Trophoblast cell (in vitro differentiated cells and primary cell): Measurements from ENCODE around the gene C9orf57.

ENCODE experiments used
- DNase-seq, 2 donors: peaks; one replicate each; pipeline ENCODE4 v3.0.0-alpha.2; 2016
- H2AFZ ChIP-seq: 2 replicates; pipeline ENCODE4 v1.6.1; 2013; ENCODE audit warnings: low read length, moderate library complexity, mild to moderate bottlenecking; ENCODE audit not compliant: insufficient read depth, poor library complexity
- H2AK5ac ChIP-seq: 2 replicates; pipeline ENCODE4 v1.6.1; 2013; ENCODE audit warnings: mild to moderate bottlenecking, low read length
- H2BK120ac ChIP-seq: 2 replicates; pipeline ENCODE4 v1.6.1; 2013; ENCODE audit warnings: low read length, mild to moderate bottlenecking, moderate library complexity; ENCODE audit not compliant: insufficient read depth, poor library complexity
- H2BK12ac ChIP-seq: 2 replicates; pipeline ENCODE4 v1.6.1; 2013; ENCODE audit warnings: mild to moderate bottlenecking, low read length, moderate library complexity
- H2BK5ac ChIP-seq: 2 replicates; pipeline ENCODE4 v1.6.1; 2013; ENCODE audit warnings: low read length, low read depth, moderate library complexity, mild to moderate bottlenecking; ENCODE audit not compliant: poor library complexity
- H3K14ac ChIP-seq: 2 replicates; pipeline ENCODE4 v1.6.1; 2013; ENCODE audit warnings: mild to moderate bottlenecking, low read length
- H3K18ac ChIP-seq: 2 replicates; pipeline ENCODE4 v1.6.1; 2013; ENCODE audit warnings: mild to moderate bottlenecking, low read length
- H3K23ac ChIP-seq: 2 replicates; pipeline ENCODE4 v1.6.1; 2013; ENCODE audit warnings: low read length
- H3K27ac ChIP-seq: 2 replicates; pipeline ENCODE4 v1.5.1; 2013; ENCODE audit warnings: low read depth, mild to moderate bottlenecking, inconsistent platforms, low read length, moderate library complexity
- H3K27me3 ChIP-seq: 2 replicates; pipeline ENCODE4 v1.6.1; 2013; ENCODE audit warnings: inconsistent platforms, mild to moderate bottlenecking, low read length, moderate library complexity; ENCODE audit not compliant: insufficient read depth
- H3K36me3 ChIP-seq, 2 experiments: 1 replicate in 1 of 2; 2 replicates in 1 of 2; pipeline ENCODE4 v1.6.1; 2013; ENCODE audit warnings: low read length in 2 of 2, mild to moderate bottlenecking in 2 of 2, moderate library complexity in 1 of 2; ENCODE audit not compliant: insufficient read depth in 2 of 2, control insufficient read depth in 1 of 2
- H3K4ac ChIP-seq: 2 replicates; pipeline ENCODE4 v1.6.1; 2013; ENCODE audit warnings: low read depth, mild to moderate bottlenecking, low read length, moderate library complexity
- H3K4me1 ChIP-seq, 2 experiments: 1 replicate in 1 of 2; 2 replicates in 1 of 2; pipeline ENCODE4 v1.6.1; 2013; ENCODE audit warnings: low read length in 2 of 2, mild to moderate bottlenecking in 2 of 2, moderate library complexity in 1 of 2; ENCODE audit not compliant: insufficient read depth in 2 of 2, control insufficient read depth in 1 of 2
- H3K4me2 ChIP-seq: 2 replicates; pipeline ENCODE4 v1.6.1; 2013; ENCODE audit warnings: inconsistent platforms, mild to moderate bottlenecking, low read length, moderate library complexity
- H3K4me3 ChIP-seq: 2 replicates; pipeline ENCODE4 v1.5.1; 2013; ENCODE audit warnings: mild to moderate bottlenecking, low read depth, low read length, inconsistent platforms
- H3K79me1 ChIP-seq: one replicate; pipeline ENCODE4 v1.6.1; 2013; ENCODE audit warnings: low read length
- H3K79me2 ChIP-seq: 2 replicates; pipeline ENCODE4 v1.6.1; 2013; ENCODE audit warnings: low read length, mild to moderate bottlenecking; ENCODE audit not compliant: control insufficient read depth, insufficient read depth, poor library complexity
- H3K9ac ChIP-seq: 2 replicates; pipeline ENCODE4 v1.6.1; 2013; ENCODE audit warnings: mild to moderate bottlenecking, low read length
- H3K9me3 ChIP-seq: 2 replicates; pipeline ENCODE4 v1.6.1; 2013; ENCODE audit warnings: low read depth, mild to moderate bottlenecking, control low read depth, inconsistent platforms, low read length; ENCODE audit not compliant: insufficient read depth
- H4K12ac ChIP-seq: 2 replicates; pipeline ENCODE4 v1.6.1; 2013; ENCODE audit warnings: low read depth, mild to moderate bottlenecking, low read length, moderate library complexity
- H4K8ac ChIP-seq: 2 replicates; pipeline ENCODE4 v1.6.1; 2013; ENCODE audit warnings: low read depth, mild to moderate bottlenecking, low read length, moderate library complexity
- H4K91ac ChIP-seq: one replicate; pipeline ENCODE4 v1.6.1; 2013; ENCODE audit warnings: low read depth, mild to moderate bottlenecking, low read length, moderate library complexity
- WGBS: extraction: QIAGEN DNeasy Blood & Tissue Kit; methylation state at CpG from one replicate; pipeline ENCODE4 v1.1.7; 2013; ENCODE audit warnings: missing lambda C conversion rate; ENCODE audit not compliant: insufficient read length, insufficient coverage; ENCODE audit errors: extremely low coverage; 5-methylcytosine and 5-hydroxymethylcytosine counted together

C9orf57 gene

GRCh38 chr9:72052122-72052521, 8.3 kb downstream of the C9orf57 start:
- Histone ChIP-seq H3K4ac (no peak overlapping the region), H2BK5ac (no peak overlapping the region), H3K4me3 (no peak overlapping the region), H3K9ac (no peak overlapping the region), H3K14ac (no peak overlapping the region), H2AFZ (no peak overlapping the region), H3K4me1 (no peaks in the 10 kb centered on the region), H3K36me3 (no peaks in the 10 kb centered on the region), H3K27ac (no peak overlapping the region), H4K12ac (no peak overlapping the region), H3K79me2 (no peaks in the 10 kb centered on the region), H3K27me3 (no peaks in the 10 kb centered on the region), H2BK120ac (no peak overlapping the region), H3K79me1 (no peaks in the 10 kb centered on the region), H3K23ac (no peak overlapping the region), H3K9me3 (peaks cover 2% of the 10 kb centered on the region), H4K8ac (no peak overlapping the region), H4K91ac (no peak overlapping the region), H2AK5ac (no peak overlapping the region), H2BK12ac (no peak overlapping the region), H3K4me2 (no peak overlapping the region), H3K18ac (no peak overlapping the region)
- peak; percentile 46 to 60 for DNase-seq
- no CpG with 5 or more reads among the region's 3 CpGs for WGBS

GRCh38 chr9:72048850-72049249, 11.6 kb downstream of the C9orf57 start:
- Histone ChIP-seq H3K9me3 (peaks cover 4% of the 10 kb centered on the region), H3K18ac (no peak overlapping the region)

DNA sequence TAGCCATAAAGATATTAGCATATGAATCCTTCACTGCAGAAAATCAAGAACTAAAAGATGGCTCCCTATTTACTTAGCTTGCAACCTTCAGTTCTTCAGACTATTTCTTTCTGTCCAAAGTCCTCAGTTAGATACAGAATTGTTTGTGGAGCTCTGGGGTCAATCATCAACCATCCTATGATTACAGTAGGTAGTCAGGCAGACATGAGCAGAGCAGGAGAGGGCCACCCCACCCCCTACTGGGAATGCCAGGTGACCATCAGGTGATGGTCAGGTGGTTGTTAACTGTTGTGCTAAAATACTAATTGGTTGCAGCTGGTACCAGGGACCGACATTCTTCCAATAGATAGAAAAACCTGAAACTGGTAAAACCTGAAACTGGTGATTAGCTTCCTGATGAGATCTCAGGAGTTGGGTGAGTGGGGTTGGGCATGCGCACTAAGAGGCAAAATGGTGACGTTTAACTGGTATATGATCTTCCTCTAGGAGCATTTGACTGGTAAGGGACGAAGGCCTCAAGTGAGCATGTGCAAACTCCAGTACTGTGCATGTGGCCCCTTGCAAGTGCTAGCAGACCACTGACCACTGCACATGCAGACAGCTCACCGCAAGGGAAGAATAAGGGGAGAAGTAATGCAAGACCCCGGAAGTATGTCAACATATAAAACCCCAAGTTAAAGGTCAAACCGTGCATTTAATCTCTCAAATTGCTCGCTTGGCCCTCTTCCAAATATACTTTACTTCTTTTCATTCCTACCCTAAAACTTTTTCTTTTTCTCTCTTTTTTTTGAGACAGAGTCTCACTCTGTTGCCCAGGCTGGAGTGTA, 13.6 kb downstream of the C9orf57 start:
- Histone ChIP-seq H3K4me1 (no peaks in the 10 kb centered on the region), H3K4me2 (no peak overlapping the region), H3K4me3 (no peak overlapping the region), H3K79me2 (no peaks in the 10 kb centered on the region), H3K9me3 (peaks cover 4% of the 10 kb centered on the region), H3K14ac (no peak overlapping the region), H3K23ac (no peak overlapping the region), H4K91ac (no peak overlapping the region), H3K9ac (peak overlapping the region; percentile 21), H3K18ac (no peak overlapping the region), H2AFZ (no peak overlapping the region), H3K79me1 (no peaks in the 10 kb centered on the region), H2BK12ac (no peak overlapping the region), H2BK5ac (no peak overlapping the region), H2AK5ac (no peak overlapping the region), H3K27me3 (no peaks in the 10 kb centered on the region), H4K12ac (no peak overlapping the region), H2BK120ac (no peak overlapping the region), H3K27ac (no peak overlapping the region), H3K4ac (no peak overlapping the region), H4K8ac (no peak overlapping the region), H3K36me3 (no peaks in the 10 kb centered on the region)
- WGBS, result 84% methylated on average over 1 of the region's 8 CpGs
- DNase-seq, result peak in 1 of 2 donors; percentile 67

More at GRCh38 chr9:72048850-72049249, 11.6 kb downstream of the C9orf57 start:
- H3K36me3 ChIP-seq, result no peaks in the 10 kb centered on the region
- no peak overlapping the region for H3K27ac ChIP-seq
- no peak overlapping the region for H3K4ac ChIP-seq
- H3K23ac ChIP-seq, result no peak overlapping the region
- no peaks in the 10 kb centered on the region for H3K4me1 ChIP-seq
- H2BK12ac ChIP-seq, result no peak overlapping the region
- no peak overlapping the region for H3K9ac ChIP-seq
- H3K4me3 ChIP-seq, result no peak overlapping the region
- no peak overlapping the region for H2BK120ac ChIP-seq
- H2AK5ac ChIP-seq, result no peak overlapping the region
- H4K91ac ChIP-seq, result no peak overlapping the region
- H3K79me1 ChIP-seq, result no peaks in the 10 kb centered on the region
- no peak overlapping the region for H3K4me2 ChIP-seq
- H4K8ac ChIP-seq, result no peak overlapping the region
- no peak overlapping the region for H2AFZ ChIP-seq
- WGBS, result no CpG with 5 or more reads among the region's 10 CpGs
- no peak for DNase-seq
- no peaks in the 10 kb centered on the region for H3K79me2 ChIP-seq
- H3K14ac ChIP-seq, result no peak overlapping the region
- H3K27me3 ChIP-seq, result no peaks in the 10 kb centered on the region
- H2BK5ac ChIP-seq, result no peak overlapping the region
- no peak overlapping the region for H4K12ac ChIP-seq

GRCh38 chr9:72044095-72044494, 16.3 kb downstream of the C9orf57 start:
- no CpG with 5 or more reads among the region's 4 CpGs for WGBS
- Histone ChIP-seq H3K27me3 (no peaks in the 10 kb centered on the region), H2BK12ac (no peak overlapping the region), H4K12ac (no peak overlapping the region), H2AK5ac (no peak overlapping the region), H2BK5ac (no peak overlapping the region), H3K27ac (no peak overlapping the region), H3K4ac (no peak overlapping the region), H3K4me1 (no peaks in the 10 kb centered on the region), H3K36me3 (no peaks in the 10 kb centered on the region), H3K4me3 (no peak overlapping the region), H3K79me2 (no peaks in the 10 kb centered on the region), H3K14ac (no peak overlapping the region), H3K9ac (no peak overlapping the region), H2AFZ (no peak overlapping the region), H3K9me3 (peaks cover 2% of the 10 kb centered on the region), H3K23ac (no peak overlapping the region), H3K4me2 (no peak overlapping the region), H3K18ac (no peak overlapping the region), H4K91ac (no peak overlapping the region), H4K8ac (no peak overlapping the region), H2BK120ac (no peak overlapping the region), H3K79me1 (no peaks in the 10 kb centered on the region)
- DNase-seq, result no peak
